ENCODE measurements around the gene PTPRN2. TPM values are rescaled to one million over a fixed set of nuclear protein-coding genes. Genes with fewer than 3 reads are reported as not detected.

The PTPRN2 gene
- total and polyA plus RNA-seq, 2 donors (not counting 3 experiments of a cell fraction or from before 2014, with no cell fraction given) = 0.62 to 0.88 TPM

- TF ChIP-seq FOS (IDR thresholded peaks at IDR 0.05; ENCODE audit: borderline replicate concordance, insufficient read depth, low read length) = no peak
- no peak for TF ChIP-seq JUN (IDR thresholded peaks at IDR 0.05; ENCODE audit: borderline replicate concordance, insufficient read depth, insufficient read length, low read depth)
- no peak for TF ChIP-seq POLR2A (IDR thresholded peaks at IDR 0.05; ENCODE audit: low read depth, low read length)
- TF ChIP-seq GATA2 (IDR thresholded peaks at IDR 0.05; ENCODE audit: insufficient read depth, insufficient read length, low read depth, low read length) = no peak
- TF ChIP-seq POLR2AphosphoS5 (IDR thresholded peaks at IDR 0.05; ENCODE audit: insufficient read depth, low read depth, low read length) = no peak
- no peak for TF ChIP-seq MAX (IDR thresholded peaks at IDR 0.05; ENCODE audit: insufficient read depth, insufficient read length)
- no peak for TF ChIP-seq MYC (IDR thresholded peaks at IDR 0.05; ENCODE audit: low read depth, low read length)
- no peak for TF ChIP-seq EZH2 (IDR thresholded peaks at IDR 0.05; ENCODE audit: borderline replicate concordance, low read depth, low read length, severe bottlenecking)
- no peak overlapping the region for H3K4me2 ChIP-seq (ENCODE audit: insufficient read depth, low read length)
- H3K9ac ChIP-seq (replicated peaks; ENCODE audit: extremely low read depth, insufficient read depth, low read length) = no peak overlapping the region
- no peaks in the 10 kb centered on the region for H3K36me3 ChIP-seq (ENCODE audit: control insufficient read depth in 2 of 2, extremely low read depth in 1 of 2, insufficient read depth in 2 of 2, low read length in 2 of 2)
- no TSS peak for BruUV-seq (replicated peaks)
- H3K4me1 ChIP-seq (ENCODE audit: control insufficient read depth, extremely low read depth, insufficient read depth, low read length) = no peaks in the 10 kb centered on the region
- H2AFZ ChIP-seq (ENCODE audit: low read depth, low read length) = no peak overlapping the region
- FAIRE-seq (no peak), DNase-seq (ENCODE audit: low read depth, low spot score) (no peak)
- no peak overlapping the region for H3K27ac ChIP-seq (ENCODE audit: insufficient read depth, low read depth, low read length)
- H3K9me1 ChIP-seq (replicated peaks; ENCODE audit: control insufficient read depth, extremely low read depth, insufficient read depth, low read length) = no peaks in the 10 kb centered on the region
- dilution Hi-C loops (cut with MboI; ENCODE audit: extremely low pct_ligation_motif_present, low sequenced_read_pairs) = no loop called here
- intact Hi-C loops (cut with micrococcal nuclease) = no loop called here
- H3K9me3 ChIP-seq (replicated peaks; ENCODE audit: control insufficient read depth, insufficient read depth, low read length) = peaks cover 2% of the 10 kb centered on the region
- ChIA-PET CTCF (no interaction called here), POLR2A (no interaction called here)
- no peaks in the 10 kb centered on the region for H3K27me3 ChIP-seq (ENCODE audit: control insufficient read depth in 2 of 2, insufficient read depth in 2 of 2, low read length in 2 of 2)
- no peak overlapping the region for H3K4me3 ChIP-seq (replicated peaks in 1 of 3; ENCODE audit: insufficient read depth in 1 of 3, low read depth in 1 of 3, low read length in 3 of 3)
- no peaks in the 10 kb centered on the region for H4K20me1 ChIP-seq (replicated peaks; ENCODE audit: control insufficient read depth, extremely low read depth, insufficient read depth, low read length)
- H3K79me2 ChIP-seq (ENCODE audit: control insufficient read depth, insufficient read depth, low read length) = no peaks in the 10 kb centered on the region
Measured at GRCh38 chr7:158050441-158050977, 537.1 kb downstream of the PTPRN2 start.

- TF ChIP-seq POLR2AphosphoS5 (IDR thresholded peaks at IDR 0.05; ENCODE audit: insufficient read depth, low read depth, low read length) (no peak), MAX (IDR thresholded peaks at IDR 0.05; ENCODE audit: insufficient read depth, insufficient read length) (no peak), GATA2 (IDR thresholded peaks at IDR 0.05; ENCODE audit: insufficient read depth, insufficient read length, low read depth, low read length) (no peak), FOS (IDR thresholded peaks at IDR 0.05; ENCODE audit: borderline replicate concordance, insufficient read depth, low read length) (no peak), EZH2 (IDR thresholded peaks at IDR 0.05; ENCODE audit: borderline replicate concordance, low read depth, low read length, severe bottlenecking) (no peak), POLR2A (IDR thresholded peaks at IDR 0.05; ENCODE audit: low read depth, low read length) (no peak), MYC (IDR thresholded peaks at IDR 0.05; ENCODE audit: low read depth, low read length) (no peak), CTCF (IDR thresholded peaks at IDR 0.05; ENCODE audit: extremely low read depth in 1 of 2, insufficient read depth in 1 of 2, low read depth in 1 of 2, low read length in 2 of 2) (no peak), JUN (IDR thresholded peaks at IDR 0.05; ENCODE audit: borderline replicate concordance, insufficient read depth, insufficient read length, low read depth) (no peak)
- Histone ChIP-seq H3K36me3 (ENCODE audit: control insufficient read depth in 2 of 2, extremely low read depth in 1 of 2, insufficient read depth in 2 of 2, low read length in 2 of 2) (no peaks in the 10 kb centered on the region), H3K27ac (ENCODE audit: insufficient read depth, low read depth, low read length) (no peak overlapping the region), H3K4me3 (replicated peaks in 1 of 3; ENCODE audit: insufficient read depth in 1 of 3, low read depth in 1 of 3, low read length in 3 of 3) (no peak overlapping the region), H3K27me3 (ENCODE audit: control insufficient read depth in 2 of 2, insufficient read depth in 2 of 2, low read length in 2 of 2) (no peaks in the 10 kb centered on the region), H2AFZ (ENCODE audit: low read depth, low read length) (no peak overlapping the region), H3K9ac (replicated peaks; ENCODE audit: extremely low read depth, insufficient read depth, low read length) (no peak overlapping the region), H3K9me1 (replicated peaks; ENCODE audit: control insufficient read depth, extremely low read depth, insufficient read depth, low read length) (no peaks in the 10 kb centered on the region), H3K79me2 (ENCODE audit: control insufficient read depth, insufficient read depth, low read length) (no peaks in the 10 kb centered on the region), H3K4me1 (ENCODE audit: control insufficient read depth, extremely low read depth, insufficient read depth, low read length) (no peaks in the 10 kb centered on the region), H3K9me3 (replicated peaks; ENCODE audit: control insufficient read depth, insufficient read depth, low read length) (peaks cover 2% of the 10 kb centered on the region), H3K4me2 (ENCODE audit: insufficient read depth, low read length) (no peak overlapping the region), H4K20me1 (replicated peaks; ENCODE audit: control insufficient read depth, extremely low read depth, insufficient read depth, low read length) (no peaks in the 10 kb centered on the region)
- CTCF ChIA-PET = no interaction called here
- BruUV-seq (replicated peaks) = no TSS peak
- dilution Hi-C loops (cut with MboI; ENCODE audit: extremely low pct_ligation_motif_present, low sequenced_read_pairs) = no loop called here
- intact Hi-C loops (cut with micrococcal nuclease) = no loop called here
- POLR2A ChIA-PET = no interaction called here
- no peak for DNase-seq (ENCODE audit: low read depth, low spot score)
- FAIRE-seq = no peak
Measured at GRCh38 chr7:158049271-158049670, 538.4 kb downstream of the PTPRN2 start.

All from endothelial cell of umbilical vein (primary cell).